HCT116 (cell line): Measurements from ENCODE around the gene WNT9B. TPM values are rescaled to one million over a fixed set of nuclear protein-coding genes. Genes with fewer than 3 reads are reported as not detected.

ENCODE experiments used
- ATAC-seq: fragments of 200-7000 bp; cut with Tn5 transposase; 2 replicates; pipeline ENCODE4 v1.9.1; 2020; ENCODE audit warnings: mild to moderate bottlenecking, moderate library complexity
- BruUV-seq: library from RNA; stranded (reverse); fragments of 400-500 nt; replicated peaks from 2 replicates; lab custom pipeline; 2021; lab: Mats Ljungman, UMichigan
- CTCF ChIA-PET: fragments of 300-600 bp; sonication (Branson Sonifier 250); formaldehyde crosslinking; loops from one replicate; lab custom pipeline; 2021; ENCODE audit warnings: antibody characterized with exemption; lab: Charles Lee
- POLR2A ChIA-PET: fragments of 300-600, 350-600 bp; sonication (Branson Sonifier 250); formaldehyde crosslinking; loops from one replicate; lab custom pipeline; 2021; ENCODE audit warnings: antibody characterized with exemption; lab: Charles Lee
- RAD21 ChIA-PET, 2 experiments: fragments of 300-600 bp; sonication (Branson Sonifier 250); formaldehyde crosslinking; loops; one replicate each; lab custom pipeline; 2023; ENCODE audit warnings: low total read pairs in 2 of 2; ENCODE audit not compliant: uncharacterized antibody in 2 of 2, unreplicated experiment in 2 of 2, low non-redundant PET in 1 of 2; lab: Charles Lee
- DNase-seq: peaks from one replicate; pipeline ENCODE4 v3.0.0-alpha.2; 2010; ENCODE audit warnings: low read depth, low spot score
- H2AFZ ChIP-seq: fragments of 200-600 bp; shearing (Covaris generic), sonication (generic); 2 replicates; pipeline ENCODE4 v1.6.1; 2017; ENCODE audit warnings: low read depth, mixed run types, mixed read lengths, antibody characterized with exemption, low read length; ENCODE audit not compliant: poor library complexity, severe bottlenecking
- H3K27ac ChIP-seq: 2 replicates; pipeline ENCODE4 v1.5.1; 2012; ENCODE audit warnings: low read depth, low read length
- H3K27me3 ChIP-seq: fragments of 200-600 bp; sonication (generic); 2 replicates; pipeline ENCODE4 v1.6.1; 2016; ENCODE audit warnings: mixed run types, low read length, mixed read lengths; ENCODE audit not compliant: insufficient read depth
- H3K36me3 ChIP-seq, 2 experiments: fragments of 200-500 bp in 1 of 2; fragments of 200-600 bp in 1 of 2; sonication (Bioruptor generic) in 1 of 2; sonication (generic) in 1 of 2; 2 replicates each; pipeline versions ENCODE4 v1.5.1 to v1.6.1; 2014 to 2016; ENCODE audit warnings: low read length in 2 of 2, inconsistent platforms in 1 of 2, mixed read lengths in 1 of 2, mixed run types in 1 of 2; ENCODE audit not compliant: insufficient read depth in 2 of 2, control insufficient read depth in 1 of 2
- H3K4me1 ChIP-seq, 2 experiments: fragments of 200-600 bp in 1 of 2; sonication (generic) in 1 of 2; 2 replicates each; pipeline versions ENCODE4 v1.5.1 to v1.6.1; 2012 to 2017; ENCODE audit warnings: low read length in 2 of 2, inconsistent platforms in 1 of 2, mild to moderate bottlenecking in 1 of 2, mixed read lengths in 1 of 2, mixed run types in 1 of 2, moderate library complexity in 1 of 2; ENCODE audit not compliant: insufficient read depth in 2 of 2, control insufficient read depth in 1 of 2
- H3K4me2 ChIP-seq: fragments of 200-600 bp; sonication (generic); 2 replicates; pipeline ENCODE4 v1.6.1; 2017; ENCODE audit warnings: mixed run types, low read length, mixed read lengths
- H3K4me3 ChIP-seq, 2 experiments: fragments of 200-600 bp in 1 of 2; sonication (generic) in 1 of 2; replicated peaks in 1 of 2; 2 replicates each; pipeline ENCODE4 v1.5.1; 2011 to 2016; ENCODE audit warnings: low read length in 2 of 2, control low read depth in 1 of 2, low read depth in 1 of 2, mild to moderate bottlenecking in 1 of 2, mixed read lengths in 1 of 2, mixed run types in 1 of 2
- H3K79me2 ChIP-seq: fragments of 200-600 bp; sonication (generic); 2 replicates; pipeline ENCODE4 v1.6.1; 2017; ENCODE audit warnings: mild to moderate bottlenecking, mixed run types, low read length, moderate library complexity, mixed read lengths; ENCODE audit not compliant: insufficient read depth
- H3K9ac ChIP-seq: fragments of 200-600 bp; sonication (generic); 2 replicates; pipeline ENCODE4 v1.6.1; 2016; ENCODE audit warnings: low read length, mixed read lengths
- H3K9me2 ChIP-seq: fragments of 200-600 bp; sonication (generic), shearing (Covaris generic); 2 replicates; pipeline ENCODE4 v1.6.1; 2017; ENCODE audit warnings: mixed run types, mild to moderate bottlenecking, moderate library complexity; ENCODE audit not compliant: insufficient read depth
- H3K9me3 ChIP-seq, 2 experiments: fragments of 200-500 bp in 1 of 2; fragments of 200-600 bp in 1 of 2; sonication (Bioruptor generic) in 1 of 2; sonication (generic) in 1 of 2; 2 replicates each; pipeline ENCODE4 v1.6.1; 2014 to 2017; ENCODE audit warnings: low read length in 2 of 2, mixed read lengths in 2 of 2, inconsistent platforms in 1 of 2, low read depth in 1 of 2, mild to moderate bottlenecking in 1 of 2, mixed run types in 1 of 2, moderate library complexity in 1 of 2; ENCODE audit not compliant: control insufficient read depth in 1 of 2, insufficient read depth in 1 of 2
- H4K20me1 ChIP-seq: fragments of 200-600 bp; sonication (generic), shearing (Covaris generic); 2 replicates; pipeline ENCODE4 v1.6.1; 2017; ENCODE audit warnings: mixed run types, mild to moderate bottlenecking, moderate library complexity; ENCODE audit not compliant: insufficient read depth
- ATF3 ChIP-seq: IDR thresholded peaks from 2 replicates; pipeline ENCODE4 v1.6.1; 2012
- CBX3 ChIP-seq: IDR thresholded peaks from 2 replicates; pipeline ENCODE4 v1.6.1; 2012; ENCODE audit warnings: low read depth
- CTCF ChIP-seq, 3 experiments: fragments of 200-600 bp in 1 of 3; sonication (generic) in 1 of 3; IDR thresholded peaks in 2 of 3; conservative IDR thresholded peaks in 1 of 3; 2 replicates each; pipeline ENCODE4 v1.5.1; 2012 to 2017; ENCODE audit warnings: low read depth in 2 of 3, low read length in 2 of 3, antibody characterized with exemption in 1 of 3, borderline replicate concordance in 1 of 3, control low read depth in 1 of 3, mild to moderate bottlenecking in 1 of 3, mixed read lengths in 1 of 3, mixed run types in 1 of 3, moderate library complexity in 1 of 3; ENCODE audit not compliant: insufficient read depth in 1 of 3
- EZH2 ChIP-seq: fragments of 200-600 bp; sonication (generic); IDR thresholded peaks from 2 replicates; pipeline ENCODE4 v1.6.1; 2017; ENCODE audit warnings: antibody characterized with exemption, mixed run types
- FOSL1 ChIP-seq: IDR thresholded peaks from 2 replicates; pipeline ENCODE4 v1.6.1; 2012; ENCODE audit warnings: low read depth
- JUND ChIP-seq: IDR thresholded peaks from 2 replicates; pipeline ENCODE4 v1.6.1; 2012
- MAX ChIP-seq: IDR thresholded peaks from 2 replicates; pipeline ENCODE4 v1.6.1; 2012
- POLR2A ChIP-seq: IDR thresholded peaks from 2 replicates; pipeline ENCODE4 v1.7.0; 2011; ENCODE audit warnings: borderline replicate concordance; ENCODE audit not compliant: insufficient read depth, insufficient read length; ENCODE audit errors: extremely low read depth
- POLR2AphosphoS5 ChIP-seq: IDR thresholded peaks from 2 replicates; pipeline ENCODE4 v1.6.1; 2011; ENCODE audit warnings: mild to moderate bottlenecking, low read depth, low read length, moderate library complexity
- RAD21 ChIP-seq: IDR thresholded peaks from 2 replicates; pipeline ENCODE4 v1.6.1; 2012; ENCODE audit warnings: low read depth, mild to moderate bottlenecking
- SP1 ChIP-seq: IDR thresholded peaks from 2 replicates; pipeline ENCODE4 v1.6.1; 2012; ENCODE audit warnings: low read depth
- SRF ChIP-seq: IDR thresholded peaks from 2 replicates; pipeline ENCODE4 v1.6.1; 2012; ENCODE audit warnings: low read depth
- ZBTB33 ChIP-seq: IDR thresholded peaks from 2 replicates; pipeline ENCODE4 v1.6.1; 2011; ENCODE audit warnings: mild to moderate bottlenecking, low read length, moderate library complexity; ENCODE audit not compliant: insufficient replicate concordance; ENCODE audit errors: extremely low read depth
- intact Hi-C: fragments of 100-400 bp; cut with micrococcal nuclease; formaldehyde crosslinking; loops from 2 replicates; pipeline ENCODE4 v1.10.0; 2022
- total RNA-seq: library from RNA; stranded (reverse); gene quantifications from one replicate; pipeline ENCODE4 v1.2.1, GENCODE V29; 2021; ENCODE audit not compliant: unreplicated experiment

The WNT9B gene
- total RNA-seq, 1 experiment from 2014 or later = not detected

GRCh38 chr17:46916211-46916610 is 64.8 kb downstream of the WNT9B start:
- Histone ChIP-seq H3K27ac (no peak overlapping the region), H3K79me2 (no peaks in the 10 kb centered on the region), H3K4me3 (no peak overlapping the region), H3K9ac (no peak overlapping the region), H2AFZ (no peak overlapping the region), H3K9me2 (no peaks in the 10 kb centered on the region), H3K36me3 (no peaks in the 10 kb centered on the region), H3K9me3 (no peaks in the 10 kb centered on the region), H3K27me3 (no peaks in the 10 kb centered on the region), H4K20me1 (no peaks in the 10 kb centered on the region), H3K4me1 (peaks cover 0 to 10% of the 10 kb centered on the region in 2 experiments; a peak in 1 of 4 replicates), H3K4me2 (no peak overlapping the region)
- DNase-seq = no peak
- POLR2A ChIA-PET = no interaction called here
- intact Hi-C loops = no loop called here
- CTCF ChIA-PET = no interaction called here
- ATAC-seq = peak; percentile 51; the same call in 1 of the 2 replicates
- BruUV-seq = no TSS peak
- no peak for TF ChIP-seq MAX
- no peak for TF ChIP-seq FOSL1
- TF ChIP-seq POLR2A = no peak
- TF ChIP-seq SRF = no peak
- TF ChIP-seq JUND = no peak
- no peak for TF ChIP-seq RAD21
- no peak for TF ChIP-seq ZBTB33
- TF ChIP-seq SP1 = no peak
- TF ChIP-seq EZH2 = no peak
- TF ChIP-seq CTCF (IDR thresholded peaks at IDR 0.05 in 2 of 3, conservative IDR thresholded peaks at IDR 0.05 in 1 of 3; ENCODE audit: borderline replicate concordance in 1 of 3, insufficient read depth in 1 of 3, low read depth in 2 of 3, low read length in 2 of 3) = no peak
- no peak for TF ChIP-seq CBX3
- TF ChIP-seq POLR2AphosphoS5 = no peak
- no peak for TF ChIP-seq ATF3
- RAD21 ChIA-PET = no interaction called here
